Ascending aorta (tissue), 2 donors: ENCODE results near the gene EPO. TPM values are rescaled to one million over a fixed set of nuclear protein-coding genes. Genes with fewer than 3 reads are reported as not detected.

Experiments used
- DNase-seq, 2 donors: peaks; one replicate each; pipeline ENCODE4 v3.0.0-alpha.2; 2019; ENCODE audit warnings: low spot score in 2 of 2
- H3K27ac ChIP-seq, 2 donors: fragments of 200-600 bp; sonication (generic); one replicate each; pipeline ENCODE4 v1.5.1; 2016 to 2017; ENCODE audit warnings: mild to moderate bottlenecking in 1 of 2
- H3K27me3 ChIP-seq: fragments of 200-600 bp; sonication (generic); one replicate; pipeline ENCODE4 v1.5.1; 2017
- H3K36me3 ChIP-seq, 2 donors: fragments of 200-600 bp; sonication (generic); one replicate each; pipeline ENCODE4 v1.5.1; 2016
- H3K4me1 ChIP-seq, 2 donors: fragments of 200-600 bp; sonication (generic); one replicate each; pipeline ENCODE4 v1.5.1; 2016 to 2017; ENCODE audit warnings: mild to moderate bottlenecking in 1 of 2
- H3K4me3 ChIP-seq, 2 donors: fragments of 200-600 bp; sonication (generic); one replicate each; pipeline ENCODE4 v1.5.1; 2016 to 2017; ENCODE audit warnings: mild to moderate bottlenecking in 1 of 2
- H3K9me3 ChIP-seq, 2 donors: fragments of 200-600 bp; sonication (generic); one replicate each; pipeline ENCODE4 v1.5.1; 2016
- CTCF ChIP-seq, 3 experiments: fragments of 200-600 bp in 2 of 3; fragments of 450-650 bp in 1 of 3; sonication (generic) in 2 of 3; IDR thresholded peaks; one replicate each; pipeline ENCODE4 v1.5.1; 2016 to 2019; ENCODE audit warnings: antibody characterized with exemption in 3 of 3, mild to moderate bottlenecking in 1 of 3, moderate library complexity in 1 of 3
- intact Hi-C: fragments of 100-400 bp; cut with DNase I; formaldehyde crosslinking; loops from one replicate; pipeline ENCODE4 v1.15.1; 2023
- total RNA-seq: library from RNA; depleted of rRNA; stranded (reverse); fragments of >200 nt; gene quantifications from one replicate; pipeline ENCODE4 v1.1.0, GENCODE V29; 2016

EPO gene
- total RNA-seq, 1 donor from 2014 or later: not detected

- Histone ChIP-seq H3K27me3 (no peaks in the 10 kb centered on the region), H3K4me3 (no peak overlapping the region), H3K36me3 (no peaks in the 10 kb centered on the region), H3K27ac (no peak overlapping the region), H3K4me1 (no peaks in the 10 kb centered on the region), H3K9me3 (no peaks in the 10 kb centered on the region)
- intact Hi-C loops: no loop called here
- no peak for TF ChIP-seq CTCF (IDR thresholded peaks at IDR 0.05)
- no peak for DNase-seq
Measured at GRCh38 chr7:100763556-100764140, 43.4 kb downstream of the EPO start.

GRCh38 chr7:100764841-100765240 is 44.6 kb downstream of the EPO start:
- no peaks in the 10 kb centered on the region for H3K27me3 ChIP-seq
- H3K36me3 ChIP-seq: no peaks in the 10 kb centered on the region
- intact Hi-C loops: no loop called here
- H3K4me3 ChIP-seq: no peak overlapping the region
- no peaks in the 10 kb centered on the region for H3K9me3 ChIP-seq
- TF ChIP-seq CTCF (IDR thresholded peaks at IDR 0.05): no peak
- H3K4me1 ChIP-seq: no peaks in the 10 kb centered on the region
- DNase-seq: no peak
- no peak overlapping the region for H3K27ac ChIP-seq

- no peak overlapping the region for H3K4me3 ChIP-seq
- H3K27ac ChIP-seq: no peak overlapping the region
- DNase-seq: no peak
- H3K27me3 ChIP-seq: no peaks in the 10 kb centered on the region
- no peaks in the 10 kb centered on the region for H3K9me3 ChIP-seq
- H3K36me3 ChIP-seq: no peaks in the 10 kb centered on the region
- intact Hi-C loops: no loop called here
- H3K4me1 ChIP-seq: no peaks in the 10 kb centered on the region
- no peak for TF ChIP-seq CTCF (IDR thresholded peaks at IDR 0.05)
Measured at GRCh38 chr7:100765250-100765649, 45.0 kb downstream of the EPO start.

- H3K9me3 ChIP-seq: no peaks in the 10 kb centered on the region
- DNase-seq: no peak
- intact Hi-C loops: no loop called here
- no peaks in the 10 kb centered on the region for H3K27me3 ChIP-seq
- H3K36me3 ChIP-seq: no peaks in the 10 kb centered on the region
- no peak for TF ChIP-seq CTCF (IDR thresholded peaks at IDR 0.05)
- H3K4me1 ChIP-seq: no peaks in the 10 kb centered on the region
- H3K4me3 ChIP-seq: no peak overlapping the region
- no peak overlapping the region for H3K27ac ChIP-seq
Measured at GRCh38 chr7:100768784-100769183, 48.5 kb downstream of the EPO start.

Other genes with a start within 250 kb of the EPO start
- gene TSC22D4, start 241.3 kb upstream of the EPO start, total RNA-seq: 68.2 TPM
- gene NYAP1, start 236.5 kb upstream of the EPO start, total RNA-seq: 0.96 TPM
- 30.0 TPM for gene AGFG2, start 181.3 kb upstream of the EPO start, total RNA-seq
- gene SAP25, start 146.6 kb upstream of the EPO start, total RNA-seq: 11.8 TPM
- gene LRCH4, start 134.3 kb upstream of the EPO start, total RNA-seq: 113 TPM
- not detected for gene FBXO24, start 134.1 kb upstream of the EPO start, total RNA-seq
- 124 TPM for gene PCOLCE, start 118.1 kb upstream of the EPO start, total RNA-seq
- 11.0 TPM for gene MOSPD3, start 107.9 kb upstream of the EPO start, total RNA-seq
- gene TFR2, start 78.9 kb upstream of the EPO start, total RNA-seq: not detected
- not detected for gene ACTL6B, start 64.0 kb upstream of the EPO start, total RNA-seq
- 500 TPM for gene GNB2, start 46.7 kb upstream of the EPO start, total RNA-seq
- gene GIGYF1, start 26.2 kb upstream of the EPO start, total RNA-seq: 31.1 TPM
- 44.0 TPM for gene POP7, start 14.3 kb upstream of the EPO start, total RNA-seq
- gene ZAN, start 13.1 kb downstream of the EPO start, total RNA-seq: not detected
- 144 TPM for gene EPHB4, start 107.1 kb downstream of the EPO start, total RNA-seq
- gene SLC12A9, start 132.2 kb downstream of the EPO start, total RNA-seq: 19.4 TPM
- 221 TPM for gene TRIP6, start 146.9 kb downstream of the EPO start, total RNA-seq
- 89.2 TPM for gene SRRT, start 154.6 kb downstream of the EPO start, total RNA-seq
- gene UFSP1, start 169.2 kb downstream of the EPO start, total RNA-seq: 0.53 TPM
- 7.8 TPM for gene ACHE, start 175.4 kb downstream of the EPO start, total RNA-seq
- not detected for gene MUC3A, start 229.1 kb downstream of the EPO start, total RNA-seq
- gene MUC12, start 249.1 kb downstream of the EPO start, total RNA-seq: 0.85 TPM